Measurements from ENCODE around the gene TUBB2B. TPM values are rescaled to one million over a fixed set of nuclear protein-coding genes. Genes with fewer than 3 reads are reported as not detected.

Gene TUBB2B
- polyA plus RNA-seq, 2 of the 4 experiments (the other 2 are of a cell fraction): 10.8 to 18.0 TPM

GRCh38 chr6:3222506-3223038 is 4.9 kb downstream of the TUBB2B start:
- Histone ChIP-seq H3K9me3 (no peaks in the 10 kb centered on the region), H3K4me2 (no peak overlapping the region), H3K4me1 (peaks cover 4% of the 10 kb centered on the region; the same call in 1 of the 3 replicates), H3K4me3 (no peak overlapping the region), H3K27ac (no peak overlapping the region)
- ChIA-PET POLR2A (no interaction called here), CTCF (interaction anchor here (0.9 kb wide), 1 partner anchor 15 kb away, joined by 3 read pairs; no protein-coding TSS in a partner anchor)
- ATAC-seq: no peak
- FAIRE-seq: no peak
- no peak for DNase-seq (ENCODE audit: low read depth in 1 of 2, low spot score in 1 of 2)
- 45% methylated on average over 2 of the region's 4 CpGs for WGBS (ENCODE audit: missing lambda C conversion rate)
- TF ChIP-seq HOXB5 (CRISPR knock-in tag; IDR thresholded peaks at IDR 0.05) (no peak), CHD4 (IDR thresholded peaks at IDR 0.05; ENCODE audit: borderline replicate concordance) (no peak), TFCP2L1 (CRISPR knock-in tag; IDR thresholded peaks at IDR 0.05) (no peak), MYC (IDR thresholded peaks at IDR 0.05; ENCODE audit: borderline replicate concordance, low read length) (no peak), RFX5 (IDR thresholded peaks at IDR 0.05) (no peak), BHLHE40 (IDR thresholded peaks at IDR 0.05; ENCODE audit: low read depth, low read length) (no peak), GATA3 (IDR thresholded peaks at IDR 0.05; ENCODE audit: borderline replicate concordance) (no peak), FOSL2 (IDR thresholded peaks at IDR 0.05) (no peak), FOSL2 (CRISPR knock-in tag; IDR thresholded peaks at IDR 0.05) (no peak), HOXA7 (CRISPR knock-in tag; IDR thresholded peaks at IDR 0.05) (no peak), RCOR1 (IDR thresholded peaks at IDR 0.05; ENCODE audit: low read depth, low read length) (no peak), USF2 (IDR thresholded peaks at IDR 0.05) (no peak), CBX8 (IDR thresholded peaks at IDR 0.05) (no peak), PBX3 (IDR thresholded peaks at IDR 0.05) (no peak), ZSCAN20 (CRISPR knock-in tag; IDR thresholded peaks at IDR 0.05) (no peak), JUN (IDR thresholded peaks at IDR 0.05) (no peak), MAFK (IDR thresholded peaks at IDR 0.05; ENCODE audit: partially characterized antibody) (no peak)
- TF ChIP-seq, protein P1, sequence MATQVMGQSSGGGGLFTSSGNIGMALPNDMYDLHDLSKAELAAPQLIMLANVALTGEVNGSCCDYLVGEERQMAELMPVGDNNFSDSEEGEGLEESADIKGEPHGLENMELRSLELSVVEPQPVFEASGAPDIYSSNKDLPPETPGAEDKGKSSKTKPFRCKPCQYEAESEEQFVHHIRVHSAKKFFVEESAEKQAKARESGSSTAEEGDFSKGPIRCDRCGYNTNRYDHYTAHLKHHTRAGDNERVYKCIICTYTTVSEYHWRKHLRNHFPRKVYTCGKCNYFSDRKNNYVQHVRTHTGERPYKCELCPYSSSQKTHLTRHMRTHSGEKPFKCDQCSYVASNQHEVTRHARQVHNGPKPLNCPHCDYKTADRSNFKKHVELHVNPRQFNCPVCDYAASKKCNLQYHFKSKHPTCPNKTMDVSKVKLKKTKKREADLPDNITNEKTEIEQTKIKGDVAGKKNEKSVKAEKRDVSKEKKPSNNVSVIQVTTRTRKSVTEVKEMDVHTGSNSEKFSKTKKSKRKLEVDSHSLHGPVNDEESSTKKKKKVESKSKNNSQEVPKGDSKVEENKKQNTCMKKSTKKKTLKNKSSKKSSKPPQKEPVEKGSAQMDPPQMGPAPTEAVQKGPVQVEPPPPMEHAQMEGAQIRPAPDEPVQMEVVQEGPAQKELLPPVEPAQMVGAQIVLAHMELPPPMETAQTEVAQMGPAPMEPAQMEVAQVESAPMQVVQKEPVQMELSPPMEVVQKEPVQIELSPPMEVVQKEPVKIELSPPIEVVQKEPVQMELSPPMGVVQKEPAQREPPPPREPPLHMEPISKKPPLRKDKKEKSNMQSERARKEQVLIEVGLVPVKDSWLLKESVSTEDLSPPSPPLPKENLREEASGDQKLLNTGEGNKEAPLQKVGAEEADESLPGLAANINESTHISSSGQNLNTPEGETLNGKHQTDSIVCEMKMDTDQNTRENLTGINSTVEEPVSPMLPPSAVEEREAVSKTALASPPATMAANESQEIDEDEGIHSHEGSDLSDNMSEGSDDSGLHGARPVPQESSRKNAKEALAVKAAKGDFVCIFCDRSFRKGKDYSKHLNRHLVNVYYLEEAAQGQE (IDR thresholded peaks at IDR 0.05): no peak
- TF ChIP-seq, protein P2, sequence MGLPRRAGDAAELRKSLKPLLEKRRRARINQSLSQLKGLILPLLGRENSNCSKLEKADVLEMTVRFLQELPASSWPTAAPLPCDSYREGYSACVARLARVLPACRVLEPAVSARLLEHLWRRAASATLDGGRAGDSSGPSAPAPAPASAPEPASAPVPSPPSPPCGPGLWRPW (IDR thresholded peaks at IDR 0.05): no peak

GRCh38 chr6:3221578-3221977 is 5.9 kb downstream of the TUBB2B start:
- FAIRE-seq: no peak
- no peak for ATAC-seq
- H3K4me3 ChIP-seq: no peak overlapping the region
- 78% methylated on average over 4 of the region's 4 CpGs for WGBS (ENCODE audit: missing lambda C conversion rate)
- H3K9me3 ChIP-seq: no peaks in the 10 kb centered on the region
- H3K27ac ChIP-seq: no peak overlapping the region
- TF ChIP-seq TFCP2L1 (CRISPR knock-in tag; IDR thresholded peaks at IDR 0.05): no peak
- CTCF ChIA-PET: no interaction called here
- DNase-seq (ENCODE audit: low read depth in 1 of 2, low spot score in 1 of 2): no peak
- peaks cover 3% of the 10 kb centered on the region; the same call in 1 of the 3 replicates for H3K4me1 ChIP-seq
- POLR2A ChIA-PET: no interaction called here
- H3K4me2 ChIP-seq: no peak overlapping the region

DNA sequence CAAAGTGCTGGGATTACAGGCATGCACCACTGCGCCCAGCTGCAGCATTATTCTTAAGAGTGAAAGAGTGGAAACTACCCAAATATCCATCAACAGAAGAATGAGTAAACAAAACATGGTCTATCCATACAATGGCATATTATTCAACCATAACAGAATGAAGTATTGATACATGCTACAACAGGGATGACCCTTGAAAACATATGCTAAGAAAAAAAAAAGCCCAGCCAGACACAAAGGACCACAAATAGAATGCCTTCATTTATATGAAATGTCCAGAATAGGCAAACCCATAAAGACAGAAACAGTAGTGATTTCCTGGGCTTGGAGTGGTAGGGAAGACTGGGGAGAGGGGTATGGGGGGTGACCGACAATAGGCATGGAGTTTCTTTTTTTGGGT is 7.1 kb downstream of the TUBB2B start:
- ChIA-PET POLR2A (no interaction called here), CTCF (interaction anchor here (1.4 kb wide), 1 partner anchor 11 kb away, joined by 6 read pairs; no protein-coding TSS in a partner anchor)
- Histone ChIP-seq H3K9me3 (no peaks in the 10 kb centered on the region), H3K4me2 (no peak overlapping the region), H3K4me1 (no peaks in the 10 kb centered on the region), H3K27ac (no peak overlapping the region), H3K4me3 (no peak overlapping the region)
- ATAC-seq (no peak), FAIRE-seq (no peak), DNase-seq (ENCODE audit: low read depth in 1 of 2, low spot score in 1 of 2) (no peak)
- 58% methylated on average over 2 of the region's 2 CpGs for WGBS (ENCODE audit: missing lambda C conversion rate)
- TF ChIP-seq EHMT2 (IDR thresholded peaks at IDR 0.05; ENCODE audit: low read depth) (no peak), BHLHE40 (IDR thresholded peaks at IDR 0.05; ENCODE audit: low read depth, low read length) (no peak), MAX (IDR thresholded peaks at IDR 0.05) (no peak), POLR2AphosphoS2 (conservative IDR thresholded peaks at IDR 0.05; ENCODE audit: low read length) (no peak), BCL3 (IDR thresholded peaks at IDR 0.05) (no peak), PHF8 (IDR thresholded peaks at IDR 0.05; ENCODE audit: borderline replicate concordance, low read depth) (no peak), ZC3H11A (IDR thresholded peaks at IDR 0.05) (no peak), FOXS1 (CRISPR knock-in tag; IDR thresholded peaks at IDR 0.05) (no peak), CHD2 (IDR thresholded peaks at IDR 0.05; ENCODE audit: low read length, partially characterized antibody) (no peak), RCOR1 (IDR thresholded peaks at IDR 0.05; ENCODE audit: low read depth, low read length) (no peak), POLR2A (IDR thresholded peaks at IDR 0.05; ENCODE audit: low read length) (no peak), PBX3 (IDR thresholded peaks at IDR 0.05) (no peak)

All from A549 (cell line).